GM12874 (cell line): ENCODE results near the gene SESTD1.

Experiments used
- TF ChIP-seq, protein P1 (sequence below): IDR thresholded peaks from 2 replicates; pipeline ENCODE4 v1.5.1; 2011; ENCODE audit warnings: low read depth, mild to moderate bottlenecking, control low read depth, low read length, moderate library complexity; ENCODE audit not compliant: insufficient read depth

The SESTD1 gene

DNA sequence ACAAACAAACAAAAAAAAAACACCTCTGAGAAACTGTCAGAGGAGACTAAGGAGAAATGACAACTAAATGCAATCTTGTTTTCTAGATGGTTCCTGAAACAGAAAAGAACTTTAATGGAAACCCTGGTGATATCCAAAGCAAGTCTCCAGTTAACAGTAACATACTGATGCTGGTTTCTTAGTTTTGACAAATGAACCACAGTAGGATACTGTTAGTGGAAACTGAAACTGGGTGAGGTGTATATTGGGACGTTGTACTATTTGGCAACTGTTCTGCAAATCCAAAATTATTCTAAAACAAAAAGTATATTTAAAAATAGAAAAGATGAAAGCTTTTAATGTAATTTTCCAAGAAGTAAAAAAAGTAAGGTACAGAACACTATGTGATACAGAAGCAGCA, 11.4 kb downstream of the SESTD1 start:
- TF ChIP-seq, protein P1, sequence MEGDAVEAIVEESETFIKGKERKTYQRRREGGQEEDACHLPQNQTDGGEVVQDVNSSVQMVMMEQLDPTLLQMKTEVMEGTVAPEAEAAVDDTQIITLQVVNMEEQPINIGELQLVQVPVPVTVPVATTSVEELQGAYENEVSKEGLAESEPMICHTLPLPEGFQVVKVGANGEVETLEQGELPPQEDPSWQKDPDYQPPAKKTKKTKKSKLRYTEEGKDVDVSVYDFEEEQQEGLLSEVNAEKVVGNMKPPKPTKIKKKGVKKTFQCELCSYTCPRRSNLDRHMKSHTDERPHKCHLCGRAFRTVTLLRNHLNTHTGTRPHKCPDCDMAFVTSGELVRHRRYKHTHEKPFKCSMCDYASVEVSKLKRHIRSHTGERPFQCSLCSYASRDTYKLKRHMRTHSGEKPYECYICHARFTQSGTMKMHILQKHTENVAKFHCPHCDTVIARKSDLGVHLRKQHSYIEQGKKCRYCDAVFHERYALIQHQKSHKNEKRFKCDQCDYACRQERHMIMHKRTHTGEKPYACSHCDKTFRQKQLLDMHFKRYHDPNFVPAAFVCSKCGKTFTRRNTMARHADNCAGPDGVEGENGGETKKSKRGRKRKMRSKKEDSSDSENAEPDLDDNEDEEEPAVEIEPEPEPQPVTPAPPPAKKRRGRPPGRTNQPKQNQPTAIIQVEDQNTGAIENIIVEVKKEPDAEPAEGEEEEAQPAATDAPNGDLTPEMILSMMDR: no peak

DNA sequence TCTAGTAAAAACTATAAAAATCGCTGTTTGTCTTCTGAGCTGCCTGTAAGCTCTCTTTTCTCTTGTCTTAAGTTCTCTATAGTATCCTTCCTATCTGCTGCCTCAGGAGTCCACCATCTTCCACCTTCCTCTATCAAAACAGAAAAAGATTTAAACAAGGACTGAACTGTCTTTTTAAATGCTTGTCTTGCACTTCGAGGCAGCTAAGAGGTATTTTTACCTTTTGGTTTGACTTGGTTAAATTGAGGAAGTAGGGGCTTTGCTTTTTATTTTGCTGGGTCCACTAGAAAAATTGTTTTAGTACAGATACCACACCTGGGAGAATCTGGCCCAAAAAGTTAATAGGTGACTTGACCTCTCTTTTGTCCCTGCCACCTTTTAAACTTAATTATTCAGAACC, 12.2 kb downstream of the SESTD1 start:
- TF ChIP-seq, protein P1: no peak

DNA sequence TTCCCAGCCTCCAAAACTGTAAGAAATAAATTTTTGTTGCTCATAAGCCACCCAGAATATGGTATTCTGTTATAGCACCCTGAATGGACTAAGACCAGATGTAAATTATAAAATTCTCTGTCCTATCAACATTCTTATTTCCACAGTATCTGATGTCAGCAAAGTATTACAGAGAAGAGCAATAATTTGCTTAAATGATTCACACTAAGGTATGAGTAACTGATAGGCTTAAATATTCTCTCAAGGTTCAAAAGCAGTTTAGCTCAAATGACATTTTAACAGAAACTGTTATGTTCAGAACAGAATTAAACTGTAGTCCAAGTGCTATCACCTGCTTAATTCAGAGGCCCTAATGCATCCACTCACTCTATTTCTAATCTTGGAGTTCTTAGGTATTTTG, 12.8 kb downstream of the SESTD1 start:
- TF ChIP-seq, protein P1: no peak

DNA sequence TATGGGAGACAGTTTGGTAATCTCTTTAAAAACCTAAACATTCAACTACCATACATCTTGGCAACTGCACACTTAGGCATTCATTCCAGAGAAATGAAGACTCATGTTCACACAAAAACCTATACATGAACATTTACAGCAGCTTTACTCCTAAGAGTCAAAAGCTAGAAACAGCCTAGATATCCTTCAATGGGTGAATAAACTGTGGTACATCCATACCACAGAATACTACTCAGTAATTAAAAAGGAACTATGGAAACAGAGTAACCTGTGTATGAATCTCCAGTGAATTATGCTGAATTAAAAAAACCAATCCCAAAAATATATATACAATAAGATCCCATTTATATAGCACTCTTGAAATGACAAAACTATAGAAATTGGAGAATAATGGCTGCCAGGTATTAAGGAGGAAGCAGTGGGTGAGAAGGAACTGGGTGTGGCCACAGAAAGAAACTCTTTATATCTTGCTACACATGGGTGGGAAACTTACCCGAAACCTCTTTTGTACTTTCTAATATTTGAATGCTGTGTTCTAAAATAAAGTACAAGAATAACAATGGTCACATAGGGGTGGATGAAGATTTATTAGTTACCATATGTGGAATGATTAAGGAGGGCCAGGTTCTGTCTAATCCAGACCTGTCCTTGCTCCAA, 13.7 kb downstream of the SESTD1 start:
- TF ChIP-seq, protein P1: no peak

DNA sequence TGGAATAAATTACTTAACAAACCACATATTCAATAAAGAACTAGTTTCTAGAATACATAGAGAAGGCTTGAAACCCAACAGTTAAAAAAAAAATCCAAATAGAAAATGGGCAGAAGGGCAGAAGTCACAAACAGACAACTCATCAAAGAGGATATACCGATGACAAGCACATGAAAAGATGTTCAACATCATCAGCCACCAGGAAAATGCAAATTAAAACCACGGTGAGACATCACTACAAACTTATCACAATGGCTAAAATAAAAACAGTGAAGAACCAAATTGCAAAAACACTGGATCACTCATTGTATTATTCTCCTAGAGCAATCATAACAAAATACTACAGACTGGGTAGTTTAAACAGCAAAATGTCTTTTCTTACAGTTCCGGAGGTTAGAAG, 14.5 kb downstream of the SESTD1 start:
- TF ChIP-seq, protein P1: no peak

DNA sequence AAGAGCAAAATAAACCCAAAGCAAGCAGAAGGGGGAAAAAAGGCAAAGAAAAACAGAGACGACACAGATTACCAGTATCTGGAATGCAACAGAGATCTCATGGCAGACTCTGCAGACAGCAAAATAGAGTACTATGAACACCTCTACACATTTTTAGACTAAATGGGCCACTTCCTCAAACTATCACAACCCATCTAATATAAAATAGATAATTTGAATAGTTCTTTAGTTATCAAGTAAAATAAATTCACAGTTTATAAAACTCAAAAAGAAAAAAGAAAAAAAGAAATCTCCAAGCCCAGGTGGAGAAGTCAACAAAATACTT, 16.6 kb downstream of the SESTD1 start:
- TF ChIP-seq, protein P1: no peak

DNA sequence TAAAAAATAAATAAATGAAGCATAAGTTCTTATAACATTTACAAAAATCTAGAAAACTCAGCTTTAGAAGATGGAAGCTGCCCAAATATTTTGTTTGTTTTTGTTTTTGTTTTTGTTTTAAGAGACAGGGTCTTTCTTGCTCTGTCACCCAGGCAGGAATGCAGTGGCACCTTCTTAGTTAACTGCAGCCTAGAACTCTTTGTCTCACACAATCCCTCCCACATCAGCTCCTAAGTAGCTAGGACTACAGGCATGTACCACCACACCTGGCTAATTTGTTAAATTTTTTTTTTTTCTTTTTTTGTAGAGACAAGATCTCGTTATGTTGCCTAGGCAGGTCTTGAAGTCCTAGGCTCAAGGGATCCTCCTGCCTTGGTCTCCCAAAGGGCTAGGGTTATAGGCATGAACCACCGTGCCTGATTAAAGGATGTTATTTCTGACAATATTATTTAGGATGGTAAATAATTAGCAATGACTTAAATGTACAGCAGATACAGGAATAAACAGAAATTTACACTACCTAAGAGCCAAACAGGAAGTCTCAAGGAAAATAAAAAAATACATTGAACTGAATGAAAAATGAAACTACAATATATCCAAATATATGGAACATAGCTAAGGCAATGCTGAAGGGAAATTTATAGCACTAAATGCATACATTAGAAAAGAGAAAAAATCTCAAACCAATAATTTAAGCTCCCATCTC, 17.2 kb downstream of the SESTD1 start:
- TF ChIP-seq, protein P1: no peak
